HepG2 (cell line): ENCODE results near the gene IFI27. TPM values are rescaled to one million over a fixed set of nuclear protein-coding genes. Genes with fewer than 3 reads are reported as not detected.
A peak's percentile ranks its signal among the peaks of the same experiment; 100 is the strongest.

Experiments
- CSRNP1 ChIP-seq: sonication (generic); formaldehyde crosslinking; IDR thresholded peaks from 2 replicates; pipeline ENCODE4 v1.8.1; 2023; ENCODE audit warnings: mild to moderate bottlenecking, missing genetic modification reagents
- FUBP1 ChIP-seq: sonication (generic); formaldehyde crosslinking; IDR thresholded peaks from 2 replicates; pipeline ENCODE4 v1.5.1; 2020; ENCODE audit warnings: missing genetic modification reagents, mild to moderate bottlenecking, borderline replicate concordance
- GATA4 ChIP-seq: sonication (generic); IDR thresholded peaks from 2 replicates; pipeline ENCODE4 v1.6.1; 2016; ENCODE audit warnings: antibody characterized with exemption, low read depth, borderline replicate concordance
- HMGXB4 ChIP-seq, 2 experiments: sonication (generic) in 1 of 2; formaldehyde crosslinking in 1 of 2; IDR thresholded peaks; 2 replicates each; pipeline versions ENCODE4 v1.4.0 to v1.6.1; 2018 to 2020; ENCODE audit warnings: missing genetic modification reagents in 2 of 2, borderline replicate concordance in 1 of 2, low read depth in 1 of 2, mild to moderate bottlenecking in 1 of 2, missing biosample characterization in 1 of 2
- HOXA3 ChIP-seq: sonication (generic); formaldehyde crosslinking; IDR thresholded peaks from 2 replicates; pipeline ENCODE4 v1.5.0; 2020; ENCODE audit warnings: missing genetic modification reagents
- MAFG ChIP-seq: sonication (generic); formaldehyde crosslinking; IDR thresholded peaks from 2 replicates; pipeline ENCODE4 v1.5.1; 2020; ENCODE audit warnings: mild to moderate bottlenecking, missing genetic modification reagents
- MEF2D ChIP-seq: sonication (generic); formaldehyde crosslinking; IDR thresholded peaks from 2 replicates; pipeline ENCODE4 v1.5.1; 2020; ENCODE audit warnings: mild to moderate bottlenecking, missing genetic modification reagents
- MYC ChIP-seq: sonication (generic); formaldehyde crosslinking; IDR thresholded peaks from 2 replicates; pipeline ENCODE4 v1.9.0; 2021; ENCODE audit warnings: missing genetic modification reagents, borderline replicate concordance
- NFATC3 ChIP-seq: sonication (generic); formaldehyde crosslinking; IDR thresholded peaks from 2 replicates; pipeline ENCODE4 v1.5.1; 2020; ENCODE audit warnings: mild to moderate bottlenecking, missing genetic modification reagents
- NFKBIZ ChIP-seq: IDR thresholded peaks from 2 replicates; pipeline ENCODE4 v1.6.1; 2018; ENCODE audit warnings: missing genetic modification reagents, missing compliant biosample characterization
- SOX5 ChIP-seq: IDR thresholded peaks from 2 replicates; pipeline ENCODE4 v1.6.1; 2016; ENCODE audit warnings: borderline replicate concordance
- SSRP1 ChIP-seq: IDR thresholded peaks from 2 replicates; pipeline ENCODE4 v1.6.1; 2016; ENCODE audit warnings: control low read depth
- TGIF2 ChIP-seq: IDR thresholded peaks from 2 replicates; pipeline ENCODE4 v1.6.1; 2016; ENCODE audit warnings: control low read depth, missing compliant biosample characterization
- THAP7 ChIP-seq: sonication (generic); formaldehyde crosslinking; IDR thresholded peaks from 2 replicates; pipeline ENCODE4 v1.8.1; 2023; ENCODE audit warnings: mild to moderate bottlenecking, missing genetic modification reagents
- TP53 ChIP-seq: sonication (generic); formaldehyde crosslinking; conservative IDR thresholded peaks from 2 replicates; pipeline ENCODE4 v1.4.0; 2020; ENCODE audit warnings: missing genetic modification reagents
- ZNF101 ChIP-seq: sonication (generic); formaldehyde crosslinking; IDR thresholded peaks from 2 replicates; pipeline ENCODE4 v1.4.0; 2020; ENCODE audit warnings: mild to moderate bottlenecking, low read depth, missing genetic modification reagents, borderline replicate concordance
- ZNF280B ChIP-seq: sonication (generic); formaldehyde crosslinking; IDR thresholded peaks from 2 replicates; pipeline ENCODE4 v1.5.0; 2020; ENCODE audit warnings: missing genetic modification reagents, mild to moderate bottlenecking, borderline replicate concordance
- ZNF292 ChIP-seq: sonication (generic); formaldehyde crosslinking; IDR thresholded peaks from 2 replicates; pipeline ENCODE4 v1.8.1; 2022; ENCODE audit warnings: mild to moderate bottlenecking, low read depth, missing genetic modification reagents, borderline replicate concordance
- ZNF33B ChIP-seq: sonication (generic); formaldehyde crosslinking; IDR thresholded peaks from 2 replicates; pipeline ENCODE4 v1.5.1; 2020; ENCODE audit warnings: mild to moderate bottlenecking, missing genetic modification reagents
- ZNF572 ChIP-seq: sonication (generic); formaldehyde crosslinking; IDR thresholded peaks from 2 replicates; pipeline ENCODE4 v1.5.1; 2020; ENCODE audit warnings: mild to moderate bottlenecking, missing genetic modification reagents
- ZNF652 ChIP-seq: IDR thresholded peaks from 2 replicates; pipeline ENCODE4 v1.6.1; 2016; ENCODE audit warnings: low read depth, borderline replicate concordance
- ZNF709 ChIP-seq: sonication (generic); formaldehyde crosslinking; IDR thresholded peaks from 2 replicates; pipeline ENCODE4 v1.5.0; 2020; ENCODE audit warnings: mild to moderate bottlenecking, missing genetic modification reagents
- polyA plus RNA-seq, 8 experiments: library from polyadenylated mRNA; depleted of rRNA in 3 of 8; stranded (reverse) in 7 of 8; unstranded in 1 of 8; fragments of >200 nt; fragmentation: Illumina TruSeq in 4 of 8; extraction: Trizol in 4 of 8; gene quantifications; 2 replicates each; pipeline versions ENCODE4 v1.2.1 to v1.2.3, GENCODE V29; 2011 to 2016; ENCODE audit warnings: low read depth in 4 of 8, missing spikeins in 1 of 8, mixed read lengths in 1 of 8; ENCODE audit not compliant: insufficient read depth in 1 of 8
- total RNA-seq, 5 experiments: library from RNA; depleted of rRNA; stranded (reverse); fragments of >200 nt; fragmentation: Illumina TruSeq; extraction: Trizol; gene quantifications; 2 replicates each; pipeline ENCODE4 v1.2.3, GENCODE V29; 2016; ENCODE audit warnings: low read depth in 1 of 5

Gene IFI27
- total and polyA plus RNA-seq, 2 of the 13 experiments (the other 11 are each of a cell fraction or from before 2014, with no cell fraction given), result 1.2 to 1.7 TPM

- no peak for TF ChIP-seq FUBP1 (CRISPR knock-in tag)
- TF ChIP-seq ZNF280B (CRISPR knock-in tag), result peak; percentile 78; the same call in 1 of the 2 replicates
- peak; percentile 98 for TF ChIP-seq ZNF292 (CRISPR knock-in tag)
- TF ChIP-seq GATA4, result peak; percentile 53; the same call in 1 of the 2 replicates
- peak; percentile 51; the same call in 1 of the 2 replicates for TF ChIP-seq MYC
- 0 out of 2 replicates have a peak, but pooled peaks have one; percentile 81 for TF ChIP-seq THAP7 (CRISPR knock-in tag)
- peak; percentile 67 for TF ChIP-seq HOXA3 (CRISPR knock-in tag)
- no peak for TF ChIP-seq TP53 (CRISPR knock-in tag)
- TF ChIP-seq NFKBIZ (CRISPR knock-in tag), result no peak
- no peak for TF ChIP-seq CSRNP1 (CRISPR knock-in tag)
- TF ChIP-seq TGIF2 (CRISPR knock-in tag), result peak; percentile 40; the same call in 1 of the 2 replicates
- no peak for TF ChIP-seq ZNF33B
- 0 out of 2 replicates have a peak, but pooled peaks have one; percentile 56 for TF ChIP-seq NFATC3 (CRISPR knock-in tag)
- TF ChIP-seq SSRP1 (CRISPR knock-in tag), result no peak
- TF ChIP-seq ZNF709, result peak; percentile 38; the same call in 1 of the 2 replicates
- no peak for TF ChIP-seq SOX5 (CRISPR knock-in tag)
- no peak for TF ChIP-seq ZNF572
- 0 out of 2 replicates have a peak, but pooled peaks have one; percentile 18 for TF ChIP-seq MEF2D
- TF ChIP-seq MAFG, result no peak
- TF ChIP-seq HMGXB4 (CRISPR knock-in tag; IDR thresholded peaks at IDR 0.05; ENCODE audit: borderline replicate concordance in 1 of 2, low read depth in 1 of 2), result peak in 1 of 2 experiments; percentile 42; a peak in 1 of 4 replicates
- TF ChIP-seq ZNF101, result no peak
- TF ChIP-seq ZNF652, result no peak
Observed at GRCh38 chr14:94080621-94081385, 29.7 kb upstream of the IFI27 start, which contains the start of the genes DDX24 and IFI27L1 (continued).
